HG02759 (cell line): ENCODE data around the gene OR13D1.
"Not testable (repeated sequence)": the region's sequence is repeated elsewhere in the genome, so short reads cannot be mapped to it uniquely, and the experiment has no call there.

Source experiments
- ATAC-seq: cut with Tn5 transposase; IDR thresholded peaks from one replicate; pipeline ENCODE4 v1.9.1; 2021; ENCODE audit warnings: mild to moderate bottlenecking, moderate library complexity; ENCODE audit not compliant: unreplicated experiment

OR13D1 gene

GRCh38 chr9:104694218-104694617 lies at the start of gene OR13D1:
Gene OR13D1, plus strand, starts transcription at chr9:104694518. Its CDS starts 0 bp downstream, at chr9:104694518.
- no peak for ATAC-seq

GRCh38 chr9:104658496-104659195 lies 35.7 kb upstream of the OR13D1 start:
- ATAC-seq = no peak

GRCh38 chr9:104675611-104676010 lies 18.7 kb upstream of the OR13D1 start:
- ATAC-seq = no peak

- peak; percentile 65 for ATAC-seq
Measured at GRCh38 chr9:104682642-104683041, 11.7 kb upstream of the OR13D1 start.

GRCh38 chr9:104686081-104686480 lies 8.2 kb upstream of the OR13D1 start:
- no peak for ATAC-seq

- no peak for ATAC-seq
Measured at GRCh38 chr9:104700306-104700705, 6.0 kb downstream of the OR13D1 start.

- ATAC-seq = not testable (repeated sequence)
Measured at GRCh38 chr9:104708737-104709136, 14.4 kb downstream of the OR13D1 start.

- ATAC-seq = no peak
Measured at GRCh38 chr9:104711604-104712003, 17.3 kb downstream of the OR13D1 start.

GRCh38 chr9:104725014-104725413 lies 30.7 kb downstream of the OR13D1 start:
- ATAC-seq = no peak

GRCh38 chr9:104738452-104738851 lies 44.1 kb downstream of the OR13D1 start:
- ATAC-seq = no peak

GRCh38 chr9:104740621-104741020 lies 46.3 kb downstream of the OR13D1 start:
- no peak for ATAC-seq

- ATAC-seq = peak; percentile 30
Measured at GRCh38 chr9:104743376-104743985, 49.2 kb downstream of the OR13D1 start.
